Lower leg skin (tissue), 3 donors: ENCODE measurements around the gene OAS2.

ENCODE experiments used
- CTCF ChIP-seq, 3 donors: fragments of 450-650 bp; IDR thresholded peaks; one replicate each; pipeline ENCODE4 v1.5.1; 2016; ENCODE audit warnings: antibody characterized with exemption in 3 of 3, mild to moderate bottlenecking in 3 of 3, moderate library complexity in 2 of 3
- POLR2A ChIP-seq, 2 donors: fragments of 450-650 bp; IDR thresholded peaks; one replicate each; pipeline ENCODE4 v1.6.1; 2016 to 2017; ENCODE audit warnings: antibody characterized with exemption in 2 of 2, mild to moderate bottlenecking in 1 of 2, moderate library complexity in 1 of 2

- no peak for TF ChIP-seq POLR2A (IDR thresholded peaks at IDR 0.05)
- no peak for TF ChIP-seq CTCF (IDR thresholded peaks at IDR 0.05)
These were observed 27.6 kb upstream of the OAS2 start for GRCh38 chr12:112950701-112951100.
